ENCODE results near the gene PACS1.

Gene PACS1

DNA sequence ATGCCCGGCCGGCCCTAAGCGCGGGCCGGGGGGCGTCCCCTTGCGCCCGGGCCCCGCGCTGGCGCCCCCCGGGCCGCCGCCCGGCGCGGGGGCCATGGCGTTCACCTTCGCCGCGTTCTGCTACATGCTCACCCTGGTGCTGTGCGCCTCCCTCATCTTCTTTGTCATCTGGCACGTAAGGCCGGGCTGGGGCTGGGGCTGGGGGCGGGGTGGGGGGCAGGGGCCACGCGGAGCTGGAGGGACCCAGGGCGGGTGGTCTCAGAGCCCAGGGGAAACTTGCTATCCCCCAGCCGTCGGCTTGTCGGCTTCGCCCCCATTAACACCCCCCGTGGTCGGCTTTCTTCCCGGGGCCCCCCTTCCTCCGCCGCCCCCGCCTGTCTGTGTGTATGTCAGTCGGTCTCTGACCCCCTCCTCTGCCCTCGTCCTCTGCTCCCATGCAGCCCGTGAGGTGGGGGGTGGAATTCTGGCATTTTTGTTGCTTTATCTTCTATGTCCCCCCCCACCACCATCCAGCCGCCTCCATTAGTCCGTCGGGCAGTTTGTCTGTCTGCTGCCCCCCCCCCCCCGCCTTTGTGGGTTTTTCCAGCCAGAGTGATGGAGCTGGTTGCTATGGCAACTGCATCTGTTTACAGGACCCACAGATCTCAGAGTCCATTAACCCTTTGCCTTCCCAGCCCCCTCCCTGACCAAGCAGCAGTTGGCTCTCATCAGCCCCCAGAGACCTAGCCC is 208.5 kb downstream of the PACS1 start:
- peak in 3 of 6 experiments; percentile 36 to 51 (median 37) for DNase-seq

DNA sequence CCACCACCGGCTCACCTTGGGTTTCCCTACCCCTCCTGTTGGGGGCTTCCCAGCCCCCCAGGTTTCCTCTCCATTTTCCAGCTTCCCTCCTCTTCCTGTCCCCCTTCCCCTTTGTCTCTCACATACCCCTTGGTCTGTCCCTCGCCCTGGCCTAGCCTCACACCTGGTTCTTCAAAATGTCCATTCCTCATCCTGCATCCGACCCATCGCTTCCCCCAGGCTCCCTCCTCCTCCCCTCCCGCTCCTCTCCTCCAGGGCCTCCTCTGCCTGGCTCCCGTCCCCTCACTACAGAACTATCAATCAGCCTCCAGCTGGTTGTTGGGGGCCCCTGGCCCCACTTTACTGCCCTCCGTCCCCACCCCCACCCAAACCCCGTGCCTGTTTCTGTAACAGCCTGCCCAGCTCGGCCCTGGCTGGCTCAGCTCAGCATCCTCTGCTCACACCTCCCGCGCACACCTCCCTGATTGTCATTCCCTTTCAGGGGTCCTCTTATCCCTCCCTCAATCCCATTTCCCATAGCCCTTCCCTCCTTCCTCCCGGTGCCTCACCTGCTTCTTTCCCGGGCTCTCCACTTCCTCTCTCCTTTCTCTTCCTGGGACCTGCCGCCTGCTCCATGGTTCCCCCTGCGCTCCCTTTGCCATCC is 209.1 kb downstream of the PACS1 start:
- no peak for DNase-seq

DNA sequence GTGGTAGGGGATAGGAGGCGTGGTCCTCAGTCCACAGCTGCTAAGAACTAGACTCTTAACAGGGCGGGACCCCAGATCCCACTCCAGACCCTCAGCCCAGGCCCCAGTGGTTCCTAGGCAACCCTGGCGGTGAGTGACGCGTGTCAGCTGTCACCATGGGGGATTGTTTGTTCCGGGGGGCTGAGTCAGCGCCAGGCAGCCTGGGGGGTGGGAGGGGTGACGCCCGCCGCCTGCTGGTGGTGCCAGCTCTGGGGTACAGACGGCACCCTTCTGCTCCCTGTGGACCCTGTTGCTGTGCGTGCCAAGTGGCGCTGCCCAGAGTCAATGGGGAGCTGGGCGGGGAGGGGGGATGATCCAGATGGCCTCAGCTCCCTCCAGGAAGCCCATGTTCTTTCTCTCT is 210.4 kb downstream of the PACS1 start:
- no peak for DNase-seq

DNA sequence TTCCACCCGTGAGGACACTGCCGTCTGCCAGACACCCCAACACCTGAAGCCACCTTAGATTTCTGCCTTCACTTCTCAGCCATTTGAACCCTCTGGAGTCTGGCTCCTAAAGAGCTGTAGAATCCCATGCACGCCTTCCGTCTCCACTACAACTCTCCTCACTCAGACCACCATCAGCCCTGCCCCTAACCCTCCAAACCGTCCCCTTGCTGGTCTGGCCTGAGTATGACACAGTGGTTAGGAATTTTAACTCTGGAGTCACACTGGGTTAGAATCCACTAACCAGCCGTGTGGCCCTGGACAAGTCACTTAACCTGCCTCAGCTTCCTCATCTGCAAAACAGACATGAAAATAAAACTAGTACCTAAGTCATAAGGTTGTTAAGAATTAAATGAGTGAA is 210.9 kb downstream of the PACS1 start:
- no peak for DNase-seq

DNA sequence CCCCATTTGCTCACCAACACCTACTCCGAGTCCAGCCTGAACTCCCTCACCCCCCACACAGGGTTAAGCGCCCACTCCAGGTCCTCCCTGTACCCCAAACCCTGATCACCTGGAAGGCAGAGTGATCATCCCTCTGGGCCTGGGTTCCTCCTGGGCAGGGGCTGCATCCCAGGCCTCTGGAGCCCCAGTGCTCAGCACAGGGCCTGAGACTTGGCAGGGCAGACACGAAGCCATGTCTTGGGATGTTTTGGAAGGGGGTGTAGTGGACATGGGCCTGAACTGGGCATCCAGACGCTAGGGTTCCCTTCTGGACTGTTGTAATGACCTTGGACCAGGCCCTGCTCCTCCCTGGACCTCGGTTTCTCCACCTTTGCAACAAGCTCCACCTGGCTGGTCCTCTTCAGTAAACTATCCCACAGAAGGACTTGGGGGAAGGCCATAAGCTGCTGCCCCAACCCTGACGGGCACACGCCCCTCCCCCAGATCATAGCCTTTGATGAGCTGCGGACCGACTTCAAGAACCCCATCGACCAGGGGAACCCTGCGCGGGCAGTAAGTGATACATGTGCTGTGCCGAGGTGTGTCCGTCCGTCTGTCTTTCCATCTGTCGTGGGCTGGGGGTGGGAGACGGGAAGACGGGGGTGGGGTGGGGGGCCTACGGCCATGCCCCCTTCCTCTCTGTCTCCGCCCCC is 211.8 kb downstream of the PACS1 start:
- no peak for DNase-seq

DNA sequence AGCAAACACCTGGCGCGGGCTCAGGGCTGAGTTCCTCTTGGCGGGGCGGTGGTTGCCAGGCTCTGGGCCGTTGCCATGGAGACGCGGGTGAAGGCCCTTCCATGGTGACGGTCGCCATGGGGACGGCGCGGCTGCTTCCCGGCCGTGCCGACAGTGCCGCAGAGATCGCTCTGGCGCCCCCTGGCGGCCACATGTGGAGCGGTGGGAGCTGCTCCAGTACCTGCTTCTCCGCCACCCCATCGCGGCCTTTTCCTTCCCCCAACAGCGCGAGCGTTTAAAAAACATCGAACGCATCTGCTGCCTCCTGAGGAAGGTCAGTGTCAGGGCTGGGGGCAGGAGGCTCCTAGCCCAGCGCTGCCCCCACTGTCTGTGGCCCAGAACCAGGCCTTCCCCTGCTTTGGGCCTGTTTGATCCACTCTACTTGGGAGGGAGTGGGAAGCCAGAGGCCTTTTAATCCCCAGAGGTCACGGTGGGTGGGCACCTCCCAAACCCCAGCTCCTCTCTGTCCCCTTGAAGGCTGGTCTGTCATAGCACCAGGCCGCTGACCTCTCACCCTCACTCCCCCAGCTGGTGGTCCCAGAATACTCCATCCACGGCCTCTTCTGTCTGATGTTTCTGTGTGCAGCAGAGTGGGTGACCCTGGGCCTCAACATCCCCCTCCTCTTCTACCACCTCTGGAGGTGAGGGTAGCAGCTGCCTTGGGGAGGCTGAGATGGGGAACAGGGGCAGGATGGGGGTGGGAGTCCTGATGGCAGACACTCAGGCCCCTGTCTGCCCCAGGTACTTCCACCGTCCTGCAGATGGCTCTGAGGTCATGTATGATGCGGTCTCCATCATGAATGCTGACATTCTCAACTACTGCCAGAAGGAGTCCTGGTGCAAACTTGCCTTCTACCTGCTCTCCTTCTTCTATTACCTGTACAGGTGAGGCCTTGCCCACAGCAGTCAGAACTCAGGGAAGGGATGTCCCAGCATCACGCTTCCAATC is 212.7 kb downstream of the PACS1 start:
- DNase-seq: peak; percentile 95 to 100 (median 98)

DNA sequence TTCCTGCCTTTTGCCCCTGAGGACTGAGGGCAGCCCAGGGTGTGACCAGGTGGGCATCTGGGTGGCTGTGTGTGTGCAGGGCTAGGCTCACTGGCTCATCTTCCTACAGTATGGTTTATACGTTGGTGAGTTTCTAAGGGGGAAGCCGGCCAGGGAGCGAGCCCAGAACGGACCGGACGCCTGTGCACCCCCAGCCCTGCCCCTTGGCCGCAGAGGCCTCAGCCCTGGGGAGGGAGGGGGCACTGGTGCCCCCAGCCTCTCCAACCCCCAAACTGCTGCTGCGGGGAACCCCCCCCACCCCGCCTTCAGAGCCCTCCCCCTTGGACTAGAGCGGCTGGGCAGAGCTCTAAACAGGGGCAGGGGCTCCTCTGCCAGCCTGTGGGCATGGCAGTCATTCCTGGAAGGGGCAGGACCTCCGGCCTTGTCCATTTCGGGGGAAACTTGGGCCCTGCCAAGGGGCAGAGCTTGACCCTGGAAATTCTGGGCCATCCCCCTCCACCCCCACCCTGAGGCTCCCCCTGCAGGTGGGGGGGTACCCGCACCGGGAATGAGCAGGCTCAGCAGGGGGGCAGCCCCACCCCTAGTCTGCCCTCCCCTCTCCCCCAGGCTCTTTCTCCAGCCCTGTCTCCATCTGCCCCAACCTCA is 213.5 kb downstream of the PACS1 start:
- no peak for DNase-seq

DNA sequence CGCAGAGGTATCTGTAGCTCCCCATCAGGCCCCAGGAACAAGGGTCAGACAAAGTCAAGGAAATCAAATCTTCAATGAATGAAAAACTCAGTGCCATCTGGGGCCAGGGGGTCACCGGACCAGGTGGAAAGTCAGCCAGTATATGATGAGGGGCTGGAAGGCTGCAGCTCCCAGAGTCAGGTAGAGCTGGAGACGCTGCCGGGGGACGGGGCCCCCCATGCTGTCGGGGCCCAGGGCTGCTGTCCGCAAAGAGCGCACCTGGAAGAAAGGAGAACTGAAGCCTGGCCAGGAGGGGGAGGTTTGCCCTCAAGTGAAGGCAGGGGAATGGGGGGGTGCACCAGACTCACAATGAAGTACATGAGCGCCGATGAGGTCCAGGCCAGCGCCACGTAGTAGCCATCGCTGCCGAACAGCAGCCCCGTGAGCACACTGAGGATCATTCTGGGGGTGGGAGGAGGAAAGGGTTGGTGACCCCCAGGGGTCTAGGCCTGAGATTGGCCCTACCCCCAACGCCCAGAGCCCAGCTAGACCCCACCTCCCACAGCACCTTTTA is 214.5 kb downstream of the PACS1 start:
- no peak for DNase-seq

DNA sequence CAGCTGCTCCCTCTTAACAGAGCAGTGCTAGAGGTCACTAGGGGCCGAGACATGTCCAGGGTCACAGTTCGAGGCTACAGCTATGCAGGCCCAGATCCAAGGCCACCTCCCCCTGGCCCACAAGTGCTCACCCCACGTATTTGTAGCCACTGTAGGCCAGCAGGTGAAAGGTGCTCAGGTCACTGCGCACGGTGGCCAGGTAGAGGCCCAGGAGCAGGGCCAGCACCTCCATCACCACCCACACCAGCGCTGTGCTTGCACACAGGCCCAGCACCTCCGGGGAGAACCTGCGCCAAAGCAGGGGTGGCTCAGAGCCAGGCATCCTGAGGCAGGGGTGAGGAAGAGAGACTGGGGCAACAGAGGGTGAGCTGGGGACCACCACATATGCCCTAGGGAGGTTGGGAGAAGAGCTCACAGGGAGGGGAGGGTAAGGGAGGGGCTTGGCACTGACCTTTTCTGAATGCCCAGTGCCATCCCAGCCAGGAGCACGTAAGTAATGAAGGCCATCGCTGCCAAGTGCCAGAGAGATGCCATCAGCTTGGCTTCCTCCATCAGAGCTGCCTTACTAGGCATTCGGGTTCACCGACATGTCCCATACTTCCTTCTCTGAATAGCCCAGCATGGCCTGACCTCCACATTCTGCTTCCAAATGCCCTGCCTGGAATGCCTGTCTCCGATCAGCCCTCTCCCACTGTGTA is 215.3 kb downstream of the PACS1 start:
- no peak for DNase-seq

DNA sequence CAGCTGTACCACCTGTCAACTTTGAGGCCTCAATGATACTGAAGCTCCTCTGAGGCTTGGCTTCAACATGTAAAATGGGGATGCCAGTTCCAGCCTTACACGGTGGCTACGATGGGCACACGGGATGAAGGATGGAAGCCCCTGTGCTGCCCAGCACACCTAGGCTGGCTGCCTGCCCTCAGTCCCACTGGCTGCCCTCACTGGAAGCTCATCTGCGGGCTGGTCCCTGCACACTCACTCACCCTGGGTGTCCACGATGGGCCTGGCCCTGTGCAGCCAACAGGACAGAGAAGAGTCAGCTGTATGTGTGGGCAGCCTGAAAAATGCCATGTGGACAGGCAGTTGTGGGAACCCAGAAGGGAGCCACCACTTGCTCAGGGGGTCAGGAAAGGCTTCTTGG is 216.6 kb downstream of the PACS1 start:
- DNase-seq: no peak

DNA sequence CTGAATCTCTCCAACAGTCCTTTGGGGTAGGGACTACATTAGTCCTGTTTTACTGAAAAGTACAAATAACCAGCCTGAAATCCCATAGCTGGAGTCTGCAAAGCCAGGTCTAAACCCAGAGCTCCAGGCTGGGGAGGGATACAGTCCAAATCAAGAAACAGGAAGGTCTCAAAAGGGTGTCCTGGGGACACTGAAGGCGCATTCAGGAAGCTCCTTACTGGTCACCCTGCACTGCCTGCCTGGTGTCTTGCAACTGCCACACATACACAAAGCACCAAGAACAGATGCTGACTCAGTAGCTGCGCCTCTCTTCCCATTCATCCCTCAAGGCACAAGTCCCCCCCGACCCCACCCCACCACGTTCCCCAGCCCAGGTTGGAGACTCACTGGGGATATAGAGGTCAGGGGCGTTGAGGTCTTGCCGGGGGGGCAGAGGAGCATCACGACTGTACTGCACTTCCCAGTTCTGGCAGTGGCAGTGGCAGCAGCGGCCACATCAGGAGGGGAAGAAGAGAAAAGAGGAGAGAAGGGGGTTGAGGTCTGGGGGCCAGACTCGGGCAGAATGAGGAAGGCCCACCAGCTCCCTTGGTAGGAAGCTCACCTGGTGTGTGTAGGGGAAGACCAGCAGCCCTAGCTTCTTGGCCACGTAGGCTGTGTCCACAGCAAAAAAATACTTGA is 217.3 kb downstream of the PACS1 start:
- DNase-seq: no peak

DNA sequence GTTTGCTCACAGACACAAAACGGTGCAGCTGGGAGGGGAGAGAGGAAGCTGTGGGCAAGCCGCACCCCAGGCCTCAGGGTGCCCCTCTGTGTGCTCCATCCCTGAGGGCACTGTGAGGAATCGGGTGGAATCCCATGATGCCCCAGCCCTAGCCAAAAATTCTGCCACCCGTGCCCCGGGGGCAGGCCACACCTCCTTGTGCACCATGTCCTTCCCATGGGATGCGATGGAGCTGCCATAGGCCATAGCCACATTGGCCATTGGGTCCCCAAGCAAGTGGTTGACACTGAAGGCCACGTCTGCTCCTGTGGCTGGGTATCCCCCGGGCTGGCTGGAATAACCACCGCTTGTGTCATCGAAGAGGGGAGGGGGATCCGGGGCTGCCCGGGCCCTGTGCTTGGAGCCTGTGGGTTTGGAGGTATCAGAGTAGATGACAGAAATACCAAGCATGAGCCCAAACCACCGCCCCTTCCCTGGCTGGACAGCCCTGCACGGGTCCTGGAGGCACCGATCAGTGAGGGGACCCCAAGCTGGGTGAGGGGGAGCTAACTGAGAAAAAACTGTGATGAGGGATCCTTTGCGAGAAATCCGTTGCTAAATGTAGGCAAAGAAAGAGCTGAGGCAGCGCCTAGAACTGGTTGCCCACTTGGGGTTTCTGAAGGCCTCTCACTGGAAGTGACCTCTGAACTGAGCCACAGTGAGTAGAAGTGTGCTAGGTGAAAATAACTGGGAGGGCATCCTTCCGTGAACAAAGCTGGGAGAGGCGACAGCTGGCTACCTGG is 218.0 kb downstream of the PACS1 start:
- no peak for DNase-seq

DNA sequence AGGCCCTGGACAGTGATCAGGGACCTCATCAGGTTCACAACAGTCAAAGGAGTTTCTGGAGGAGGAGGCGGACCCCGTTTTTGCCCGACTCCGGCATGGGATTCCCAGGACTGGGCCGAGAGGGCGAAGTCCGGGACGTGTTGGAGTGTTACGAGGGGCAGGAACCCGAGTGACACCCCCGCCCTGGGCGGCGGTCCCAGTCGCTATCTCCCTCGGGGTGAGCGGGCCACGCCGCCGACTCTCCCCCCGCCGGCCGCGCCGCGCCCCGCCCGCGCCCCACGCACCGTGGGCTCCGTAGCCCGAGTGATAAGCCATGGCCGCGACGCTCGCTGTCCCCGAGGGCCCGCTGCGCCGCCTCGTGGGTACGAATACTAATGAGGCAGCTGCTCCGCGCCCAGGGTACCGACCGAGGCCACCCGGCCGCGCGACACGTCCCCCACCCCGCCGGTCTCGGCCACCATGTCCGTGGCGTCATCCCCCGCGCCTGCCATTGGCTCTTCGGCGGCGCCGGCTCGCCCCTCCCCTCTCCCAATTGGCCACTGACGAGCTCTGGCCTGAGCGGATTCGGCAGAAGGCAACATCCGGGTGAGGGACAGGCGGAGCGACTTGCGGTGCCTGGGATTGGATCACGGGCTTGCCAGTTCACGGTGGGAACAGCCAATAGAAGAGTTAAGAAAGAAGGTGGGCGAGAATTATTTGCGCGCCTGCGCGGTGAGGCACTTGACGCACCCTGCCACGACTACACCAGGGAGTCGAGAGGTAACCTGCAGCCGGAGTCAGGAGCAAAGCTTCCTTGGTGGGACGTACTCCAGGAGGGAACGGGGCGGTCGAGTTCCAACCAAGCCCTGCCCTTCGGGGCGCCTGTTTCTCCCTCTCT is 218.8 kb downstream of the PACS1 start, which contains the start of gene YIF1A:
YIF1A (minus strand) TSS at position 473 of the 877 bp plus-strand sequence; CDS start at position 315, 158 bp downstream.
- peak; percentile 92 to 99 (median 98) for DNase-seq

DNA sequence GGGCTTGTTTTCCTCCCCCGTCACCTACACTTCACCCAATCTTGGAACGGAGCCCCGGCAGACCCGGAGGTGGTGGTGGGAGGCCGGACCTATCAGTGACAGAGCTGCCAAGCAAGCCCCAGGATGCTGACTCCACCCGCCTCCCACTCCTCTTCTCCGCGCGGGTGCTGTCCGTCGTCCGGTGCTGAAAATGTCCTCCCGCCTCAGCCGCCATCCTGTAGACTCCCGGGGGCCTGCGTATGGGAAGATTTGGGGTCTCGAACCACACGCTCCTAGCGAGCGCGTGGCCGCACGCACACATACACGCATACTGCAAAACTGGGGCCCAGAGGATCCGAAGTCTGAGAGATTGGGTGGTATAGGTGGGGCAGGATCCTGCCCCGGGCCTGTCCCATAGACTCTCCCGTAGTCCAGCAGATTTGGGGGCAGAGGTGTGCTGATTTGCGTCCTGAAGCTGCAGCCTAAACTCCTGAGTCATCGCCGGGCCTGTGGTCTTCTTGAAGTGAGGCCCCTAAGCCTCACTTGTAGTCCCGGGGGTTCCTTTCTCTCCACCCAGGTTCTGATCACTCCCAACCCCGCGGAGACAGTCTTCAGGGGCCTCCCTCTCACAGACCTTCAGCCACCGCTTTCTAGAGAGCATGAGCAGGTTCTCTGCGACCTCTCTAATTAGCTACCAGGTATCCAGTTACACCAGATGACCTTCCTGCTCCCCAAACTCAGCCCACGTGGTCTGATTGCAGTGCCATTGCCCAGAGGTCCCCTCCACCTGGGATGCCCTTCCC is 219.7 kb downstream of the PACS1 start:
- DNase-seq: peak in 5 of 6 experiments; percentile 79 to 97 (median 89)

DNA sequence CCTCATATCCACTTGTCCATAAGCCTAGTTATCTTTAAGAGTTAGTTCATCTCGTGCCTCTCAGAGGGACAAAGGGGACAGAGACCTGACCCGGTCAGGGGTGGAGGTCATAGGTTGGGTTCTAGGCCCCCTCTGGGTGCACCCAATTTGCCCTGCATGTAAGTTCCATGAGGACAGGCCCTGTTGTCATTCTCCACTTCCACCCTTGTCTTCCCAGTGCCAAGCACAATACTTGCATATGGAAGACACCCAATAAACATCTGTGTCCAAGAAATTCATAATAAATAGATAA is 220.2 kb downstream of the PACS1 start:
- no peak for DNase-seq

DNA sequence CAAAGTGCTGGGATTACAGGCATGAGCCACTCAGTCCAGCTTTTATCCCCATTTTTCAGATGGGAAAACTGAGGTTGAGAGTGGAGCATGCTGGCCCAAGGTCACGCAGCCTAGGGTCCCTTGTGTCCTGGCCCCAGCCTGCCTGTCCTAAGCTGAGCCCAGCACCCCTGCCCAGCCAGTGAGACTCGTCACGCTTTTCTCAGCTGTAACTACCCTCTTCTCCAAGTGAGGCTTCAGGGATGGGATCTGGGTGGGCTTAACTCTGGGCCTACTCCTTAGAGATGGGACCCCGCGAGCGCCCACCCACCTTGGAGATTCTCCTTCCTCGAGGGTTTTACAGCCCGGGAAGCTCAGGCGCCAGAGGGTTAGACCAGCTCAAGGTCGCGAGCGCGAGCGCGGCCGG is 221.2 kb downstream of the PACS1 start:
- no peak for DNase-seq

DNA sequence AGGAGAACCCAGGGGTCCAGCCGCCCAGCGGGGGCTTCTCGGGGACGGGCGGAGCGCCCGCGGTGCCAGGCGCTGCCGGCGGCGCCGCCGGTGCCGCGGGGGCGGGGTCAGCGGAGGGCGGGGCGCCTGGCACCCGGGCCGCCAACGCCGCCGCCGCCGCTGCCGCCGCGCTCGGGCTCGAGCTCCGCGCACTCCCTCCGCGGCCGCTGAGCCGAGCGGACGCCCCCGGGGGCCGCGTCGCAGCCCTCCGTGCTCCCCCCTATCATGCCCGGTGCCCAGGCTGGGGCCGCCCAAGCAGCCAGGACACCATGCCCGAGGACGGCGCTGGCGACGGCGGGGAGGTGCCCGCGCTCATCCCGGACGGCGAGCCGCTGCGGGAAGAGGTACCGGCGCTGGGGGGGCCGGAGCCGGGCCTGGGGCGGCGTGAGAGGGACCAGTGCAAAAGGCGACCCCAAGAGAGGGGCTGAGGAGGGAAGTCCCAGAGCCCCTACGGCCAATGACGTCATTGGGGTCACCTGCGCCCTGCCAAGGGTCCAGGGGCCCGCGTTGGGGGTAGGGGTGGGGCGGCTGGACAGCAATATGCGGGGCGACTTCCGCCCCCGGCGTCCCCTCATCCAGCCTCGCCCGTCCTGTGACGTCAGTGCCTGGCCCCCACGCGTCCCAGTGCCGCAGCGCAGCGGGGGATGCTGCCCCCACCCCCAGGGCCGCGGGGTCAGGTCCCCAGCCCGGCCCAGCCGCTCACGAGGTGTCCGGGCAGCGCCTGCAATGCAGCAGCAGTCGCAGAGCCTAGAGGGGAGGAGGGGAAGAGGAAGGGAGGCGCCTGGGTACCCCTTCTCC is 221.9 kb downstream of the PACS1 start, which contains the start of gene TMEM151A:
TMEM151A (plus strand) TSS at position 189 of the 837 bp plus-strand sequence; CDS start at position 309, 120 bp downstream.
- no peak for DNase-seq

Measured in stimulated activated naive CD4-positive, alpha-beta T cell (primary cell).